ENCODE measurements around the gene ZSCAN10.

The ZSCAN10 gene

GRCh38 chr16:3046641-3047386, 52.3 kb downstream of the ZSCAN10 start:
- no peak for DNase-seq (ENCODE audit: low spot score)

GRCh38 chr16:3045758-3046640, 53.1 kb downstream of the ZSCAN10 start, which contains the start of gene MMP25:
Gene MMP25 (plus strand): TSS chr16:3046561. CDS start chr16:3046918, 357 bp downstream.
- DNase-seq (ENCODE audit: low spot score) = no peak

DNA sequence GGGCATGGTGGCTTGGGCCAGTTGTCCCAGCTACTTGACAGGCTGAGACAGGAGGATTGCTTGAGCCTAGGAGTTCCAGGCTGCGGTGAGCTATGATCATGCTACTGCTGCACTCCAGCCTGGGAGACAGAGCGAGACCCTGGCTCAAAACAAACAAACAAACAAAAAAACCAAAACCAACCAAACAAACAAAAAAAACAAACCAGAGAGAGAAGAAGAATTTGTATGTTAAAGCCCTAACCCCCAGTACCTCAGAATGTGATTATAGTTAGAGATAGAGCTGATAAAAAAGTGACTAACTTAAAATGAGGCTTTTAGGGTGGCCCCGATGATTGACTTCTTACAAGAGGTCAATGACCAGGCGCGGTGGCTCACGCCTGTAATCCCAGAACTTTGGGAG, 54.4 kb downstream of the ZSCAN10 start:
- DNase-seq (ENCODE audit: low spot score) = no peak

- DNase-seq (ENCODE audit: low spot score) = no peak
These were observed 56.7 kb downstream of the ZSCAN10 start for GRCh38 chr16:3042376-3042775.

DNA sequence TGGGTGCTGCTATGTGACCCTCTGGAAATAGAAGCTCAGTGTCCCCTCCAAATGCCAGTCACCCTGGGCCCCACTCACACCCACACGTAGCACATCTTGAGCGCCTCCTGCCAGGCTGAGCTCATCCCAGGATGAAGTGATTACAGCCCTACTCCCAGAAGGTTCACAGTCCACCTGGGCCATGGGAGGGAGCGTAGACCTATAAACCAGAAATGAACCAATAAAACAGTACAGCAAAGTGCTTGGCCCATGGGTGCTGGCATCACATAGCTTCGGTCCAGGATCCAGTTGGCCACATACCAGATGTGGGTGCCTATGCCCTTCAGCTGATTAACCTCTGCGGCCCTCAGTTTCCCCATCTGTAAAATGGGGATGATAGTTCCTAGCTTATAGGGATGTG, 60.2 kb downstream of the ZSCAN10 start:
- DNase-seq (ENCODE audit: low spot score) = no peak

Measured in AG20443 (cell line).